ENCODE results near the gene FBN1. TPM values are rescaled to one million over a fixed set of nuclear protein-coding genes. Genes with fewer than 3 reads are reported as not detected.

Gene FBN1
- total RNA-seq, 2 donors from 2014 or later, result 5.5 to 5.9 TPM

GRCh38 chr15:48479751-48480150 is 165.8 kb downstream of the FBN1 start:
- H3K27ac ChIP-seq (ENCODE audit: low read depth, low read length), result no peak overlapping the region
- Mint-ChIP-seq H3K4me3 (no peak overlapping the region), H3K9me3 (no peaks in the 10 kb centered on the region), H3K27ac (no peak overlapping the region), H3K4me1 (peaks cover 9% of the 10 kb centered on the region), H3K36me3 (ENCODE audit: low read depth) (no peaks in the 10 kb centered on the region), H3K27me3 (ENCODE audit: insufficient read depth) (no peaks in the 10 kb centered on the region)
- 97% methylated on average over 2 of the region's 2 CpGs; no CpG with 5 or more reads in 1 of the 2 experiments for WGBS, 2 experiments (ENCODE audit: insufficient coverage in 1 of 2, insufficient read length in 1 of 2)
- DNase-seq, result no peak
- H3K4me1 ChIP-seq (ENCODE audit: control insufficient read depth, insufficient read depth, low read length), result no peaks in the 10 kb centered on the region
- H3K4me3 ChIP-seq (ENCODE audit: low read length), result no peak overlapping the region
- no peaks in the 10 kb centered on the region for H3K27me3 ChIP-seq (ENCODE audit: control insufficient read depth, insufficient read depth, low read length, poor library complexity, severe bottlenecking)
- H3K9me3 ChIP-seq (ENCODE audit: control insufficient read depth, low read length), result no peaks in the 10 kb centered on the region
- no peaks in the 10 kb centered on the region for H3K36me3 ChIP-seq (ENCODE audit: control insufficient read depth, insufficient read depth, low read length)
- TF ChIP-seq CTCF (conservative IDR thresholded peaks at IDR 0.05), result no peak
- no peak overlapping the region for H3K9ac ChIP-seq (ENCODE audit: extremely low read depth, low read length, poor library complexity, severe bottlenecking)

- H3K9ac ChIP-seq (ENCODE audit: extremely low read depth, low read length, poor library complexity, severe bottlenecking), result no peak overlapping the region
- no peaks in the 10 kb centered on the region for H3K4me1 ChIP-seq (ENCODE audit: control insufficient read depth, insufficient read depth, low read length)
- DNase-seq, result no peak
- H3K4me3 ChIP-seq (ENCODE audit: low read length), result no peak overlapping the region
- no peaks in the 10 kb centered on the region for H3K27me3 Mint-ChIP-seq (ENCODE audit: insufficient read depth)
- H3K9me3 ChIP-seq (ENCODE audit: control insufficient read depth, low read length), result no peaks in the 10 kb centered on the region
- H3K36me3 Mint-ChIP-seq (ENCODE audit: low read depth), result no peaks in the 10 kb centered on the region
- H3K4me1 Mint-ChIP-seq, result peaks cover 9% of the 10 kb centered on the region
- no peak overlapping the region for H3K4me3 Mint-ChIP-seq
- no peaks in the 10 kb centered on the region for H3K9me3 Mint-ChIP-seq
- H3K27ac ChIP-seq (ENCODE audit: low read depth, low read length), result no peak overlapping the region
- no peak for TF ChIP-seq CTCF (conservative IDR thresholded peaks at IDR 0.05)
- H3K36me3 ChIP-seq (ENCODE audit: control insufficient read depth, insufficient read depth, low read length), result peaks cover 6% of the 10 kb centered on the region
- no peaks in the 10 kb centered on the region for H3K27me3 ChIP-seq (ENCODE audit: control insufficient read depth, insufficient read depth, low read length, poor library complexity, severe bottlenecking)
- H3K27ac Mint-ChIP-seq, result no peak overlapping the region
- WGBS, 2 experiments (ENCODE audit: insufficient coverage in 1 of 2, insufficient read length in 1 of 2), result 77 to 100% methylated on average over 1 to 2 of the region's 2 CpGs
Observed at GRCh38 chr15:48478581-48478980, 166.9 kb downstream of the FBN1 start.

GRCh38 chr15:48477795-48478360 is 167.6 kb downstream of the FBN1 start:
- Histone ChIP-seq H3K27ac (ENCODE audit: low read depth, low read length) (no peak overlapping the region), H3K9ac (ENCODE audit: extremely low read depth, low read length, poor library complexity, severe bottlenecking) (no peak overlapping the region), H3K4me1 (ENCODE audit: control insufficient read depth, insufficient read depth, low read length) (no peaks in the 10 kb centered on the region), H3K27me3 (ENCODE audit: control insufficient read depth, insufficient read depth, low read length, poor library complexity, severe bottlenecking) (no peaks in the 10 kb centered on the region), H3K4me3 (ENCODE audit: low read length) (no peak overlapping the region), H3K9me3 (ENCODE audit: control insufficient read depth, low read length) (no peaks in the 10 kb centered on the region), H3K36me3 (ENCODE audit: control insufficient read depth, insufficient read depth, low read length) (peaks cover 8% of the 10 kb centered on the region)
- no peak for DNase-seq
- Mint-ChIP-seq H3K27ac (no peak overlapping the region), H3K4me3 (no peak overlapping the region), H3K36me3 (ENCODE audit: low read depth) (no peaks in the 10 kb centered on the region), H3K9me3 (no peaks in the 10 kb centered on the region), H3K4me1 (peaks cover 10% of the 10 kb centered on the region), H3K27me3 (ENCODE audit: insufficient read depth) (no peaks in the 10 kb centered on the region)
- TF ChIP-seq CTCF (conservative IDR thresholded peaks at IDR 0.05), result no peak
- WGBS, 2 experiments (ENCODE audit: insufficient coverage in 1 of 2, insufficient read length in 1 of 2), result 87 to 97% methylated on average over 4 to 6 of the region's 6 CpGs
